ENCODE measurements around the gene CCIN.

Gene CCIN

DNA sequence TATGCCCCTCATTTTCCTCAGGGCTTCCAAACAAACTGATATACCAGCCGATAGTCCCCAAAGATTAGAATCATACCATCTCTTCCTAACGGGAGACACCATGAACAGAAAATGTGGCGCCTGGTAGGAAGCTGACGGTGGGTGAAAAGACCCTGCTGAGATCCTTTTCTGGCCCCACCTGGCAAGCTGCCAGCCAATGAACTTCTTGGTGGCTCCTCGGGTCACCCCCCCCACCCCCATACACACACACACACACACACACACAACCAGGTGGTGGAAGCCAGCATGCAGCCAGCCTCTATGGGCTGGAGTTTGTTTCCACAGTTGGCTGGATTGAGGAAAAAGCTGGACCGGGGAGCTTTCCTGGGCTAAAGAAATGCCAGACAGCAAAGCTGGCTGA, 4.8 kb upstream of the CCIN start:
- in situ Hi-C loops (cut with HindIII; ENCODE audit: low sequenced_read_pairs) = no loop called here
- H3K4me3 ChIP-seq (ENCODE audit: low read depth, low read length) = no peak overlapping the region
- DNase-seq (ENCODE audit: low read depth) = no peak
- TF ChIP-seq, protein P1, sequence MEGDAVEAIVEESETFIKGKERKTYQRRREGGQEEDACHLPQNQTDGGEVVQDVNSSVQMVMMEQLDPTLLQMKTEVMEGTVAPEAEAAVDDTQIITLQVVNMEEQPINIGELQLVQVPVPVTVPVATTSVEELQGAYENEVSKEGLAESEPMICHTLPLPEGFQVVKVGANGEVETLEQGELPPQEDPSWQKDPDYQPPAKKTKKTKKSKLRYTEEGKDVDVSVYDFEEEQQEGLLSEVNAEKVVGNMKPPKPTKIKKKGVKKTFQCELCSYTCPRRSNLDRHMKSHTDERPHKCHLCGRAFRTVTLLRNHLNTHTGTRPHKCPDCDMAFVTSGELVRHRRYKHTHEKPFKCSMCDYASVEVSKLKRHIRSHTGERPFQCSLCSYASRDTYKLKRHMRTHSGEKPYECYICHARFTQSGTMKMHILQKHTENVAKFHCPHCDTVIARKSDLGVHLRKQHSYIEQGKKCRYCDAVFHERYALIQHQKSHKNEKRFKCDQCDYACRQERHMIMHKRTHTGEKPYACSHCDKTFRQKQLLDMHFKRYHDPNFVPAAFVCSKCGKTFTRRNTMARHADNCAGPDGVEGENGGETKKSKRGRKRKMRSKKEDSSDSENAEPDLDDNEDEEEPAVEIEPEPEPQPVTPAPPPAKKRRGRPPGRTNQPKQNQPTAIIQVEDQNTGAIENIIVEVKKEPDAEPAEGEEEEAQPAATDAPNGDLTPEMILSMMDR (IDR thresholded peaks at IDR 0.05; ENCODE audit: low read depth, low read length, missing control alignments) = no peak

DNA sequence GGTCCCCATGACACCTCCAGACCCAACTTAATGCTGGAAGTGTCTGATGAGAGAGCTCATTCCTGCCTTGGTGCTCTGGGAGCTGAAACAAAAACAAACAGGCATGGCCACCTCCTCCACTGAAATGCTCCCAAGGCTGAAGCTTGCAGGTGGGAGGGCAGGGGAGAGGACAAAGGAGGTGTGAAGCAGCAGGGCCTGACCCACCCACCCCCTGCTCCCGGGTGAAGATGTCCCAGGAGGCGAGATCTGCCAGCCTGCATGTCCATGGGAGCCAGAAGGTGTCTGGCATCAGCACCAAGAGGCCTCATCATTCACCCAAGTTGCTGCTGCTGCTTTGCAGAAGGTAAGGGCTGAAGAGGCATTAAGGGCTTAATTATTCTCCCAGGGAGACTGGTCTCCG, 4.2 kb upstream of the CCIN start:
- H3K4me3 ChIP-seq (ENCODE audit: low read depth, low read length) = no peak overlapping the region
- TF ChIP-seq, protein P1 (IDR thresholded peaks at IDR 0.05; ENCODE audit: low read depth, low read length, missing control alignments) = no peak
- DNase-seq (ENCODE audit: low read depth) = no peak
- in situ Hi-C loops (cut with HindIII; ENCODE audit: low sequenced_read_pairs) = no loop called here

DNA sequence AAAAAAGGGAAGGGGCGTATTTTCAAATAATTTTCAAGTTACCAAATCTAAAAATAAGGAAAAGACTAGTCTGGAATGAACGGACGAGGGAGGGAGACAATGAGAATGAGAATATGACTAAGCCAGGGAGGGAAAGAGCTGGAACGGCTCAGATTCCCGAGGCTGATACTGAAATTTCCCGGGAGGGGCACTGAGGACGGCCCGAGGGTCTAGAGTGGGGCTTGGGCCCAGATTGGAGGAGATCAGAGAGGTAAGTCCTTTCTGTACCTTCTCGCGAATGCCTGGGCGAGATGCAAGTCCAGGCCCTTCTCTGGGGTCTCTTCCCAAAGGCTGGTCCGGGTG, 3.4 kb upstream of the CCIN start:
- in situ Hi-C loops (cut with HindIII; ENCODE audit: low sequenced_read_pairs) = no loop called here
- no peak for DNase-seq (ENCODE audit: low read depth)
- H3K4me3 ChIP-seq (ENCODE audit: low read depth, low read length) = no peak overlapping the region
- TF ChIP-seq, protein P1 (IDR thresholded peaks at IDR 0.05; ENCODE audit: low read depth, low read length, missing control alignments) = no peak

DNA sequence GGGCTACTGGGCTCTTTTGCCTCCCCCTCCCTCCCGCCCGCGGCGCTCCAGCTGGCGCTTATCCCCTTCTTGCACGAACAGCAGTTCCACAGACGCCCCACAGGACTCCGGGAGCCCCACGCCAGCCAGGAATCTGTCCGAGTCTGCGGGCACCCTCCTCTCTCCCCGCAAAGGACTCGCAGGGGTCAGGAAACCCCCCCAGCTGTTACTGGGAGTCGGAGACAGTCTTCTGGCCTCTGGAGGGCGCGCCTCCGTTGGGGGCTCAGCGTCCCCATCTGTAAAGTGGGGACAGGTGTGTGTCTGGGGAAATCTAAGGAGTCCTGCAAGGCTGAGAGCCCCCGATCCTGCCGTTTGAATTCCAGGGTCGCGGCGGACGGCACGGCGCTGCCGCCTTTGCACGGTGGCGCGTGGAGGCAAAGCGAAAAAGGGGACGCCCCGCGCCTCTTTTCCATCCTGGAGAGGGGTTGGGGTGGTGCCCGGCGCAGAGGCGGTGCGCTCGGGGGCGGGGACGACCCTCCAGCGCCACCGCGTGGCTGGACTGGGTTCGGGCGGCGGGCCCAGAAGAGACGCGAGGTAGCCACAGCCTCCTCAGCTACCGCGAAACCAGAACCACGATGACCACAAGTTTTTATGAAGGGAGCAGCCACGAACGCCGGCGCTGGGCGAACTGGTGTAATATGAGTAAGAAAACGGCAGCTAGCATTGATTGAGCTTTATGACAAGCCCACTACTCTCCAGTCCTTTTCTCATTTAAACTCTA, 2.8 kb upstream of the CCIN start:
- peak overlapping the region; percentile 36 for H3K4me3 ChIP-seq (ENCODE audit: low read depth, low read length)
- in situ Hi-C loops (cut with HindIII; ENCODE audit: low sequenced_read_pairs) = no loop called here
- TF ChIP-seq, protein P1 (IDR thresholded peaks at IDR 0.05; ENCODE audit: low read depth, low read length, missing control alignments) = peak; percentile 84
- DNase-seq (ENCODE audit: low read depth) = peak; percentile 72

DNA sequence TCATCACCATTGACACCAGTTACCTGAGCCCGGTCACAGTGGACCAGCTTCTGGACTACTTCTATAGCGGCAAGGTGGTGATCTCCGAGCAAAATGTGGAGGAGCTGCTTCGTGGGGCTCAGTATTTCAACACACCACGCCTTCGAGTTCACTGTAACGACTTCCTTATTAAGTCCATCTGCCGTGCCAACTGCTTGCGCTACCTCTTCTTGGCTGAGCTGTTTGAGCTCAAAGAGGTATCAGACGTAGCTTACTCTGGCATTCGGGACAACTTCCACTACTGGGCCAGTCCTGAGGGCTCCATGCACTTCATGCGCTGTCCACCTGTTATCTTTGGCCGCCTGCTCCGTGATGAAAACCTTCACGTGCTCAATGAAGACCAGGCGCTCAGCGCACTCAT, 520 bp downstream of the CCIN start:
- DNase-seq (ENCODE audit: low read depth) = no peak
- in situ Hi-C loops (cut with HindIII; ENCODE audit: low sequenced_read_pairs) = no loop called here
- H3K4me3 ChIP-seq (ENCODE audit: low read depth, low read length) = no peak overlapping the region
- TF ChIP-seq, protein P1 (IDR thresholded peaks at IDR 0.05; ENCODE audit: low read depth, low read length, missing control alignments) = no peak

DNA sequence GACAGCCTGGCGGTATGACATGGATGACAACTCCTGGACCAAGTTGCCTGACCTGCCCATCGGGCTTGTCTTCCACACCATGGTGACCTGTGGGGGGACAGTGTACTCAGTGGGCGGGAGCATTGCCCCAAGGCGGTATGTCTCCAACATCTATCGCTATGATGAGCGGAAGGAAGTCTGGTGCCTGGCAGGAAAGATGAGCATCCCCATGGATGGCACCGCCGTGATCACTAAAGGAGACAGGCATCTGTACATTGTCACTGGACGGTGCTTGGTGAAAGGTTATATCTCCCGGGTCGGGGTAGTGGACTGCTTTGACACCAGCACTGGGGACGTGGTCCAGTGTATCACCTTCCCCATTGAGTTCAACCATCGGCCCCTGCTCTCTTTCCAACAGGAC, 1.3 kb downstream of the CCIN start:
- in situ Hi-C loops (cut with HindIII; ENCODE audit: low sequenced_read_pairs) = no loop called here
- TF ChIP-seq, protein P1 (IDR thresholded peaks at IDR 0.05; ENCODE audit: low read depth, low read length, missing control alignments) = no peak
- no peak for DNase-seq (ENCODE audit: low read depth)
- H3K4me3 ChIP-seq (ENCODE audit: low read depth, low read length) = no peak overlapping the region

All from astrocyte of the cerebellum (primary cell).